ENCODE measurements around the gene UNC13D.
"Not testable (repeated sequence)": the region's sequence is repeated elsewhere in the genome, so short reads cannot be mapped to it uniquely, and the experiment has no call there.

UNC13D gene

GRCh38 chr17:75875182-75875939 is 31.2 kb upstream of the UNC13D start:
- no peak for DNase-seq (ENCODE audit: low read depth in 2 of 3, low spot score in 2 of 3)

- no peak for DNase-seq (ENCODE audit: low read depth in 2 of 3, low spot score in 2 of 3)
These were observed 30.3 kb upstream of the UNC13D start for GRCh38 chr17:75874323-75875181.

- no peak for DNase-seq (ENCODE audit: low read depth in 2 of 3, low spot score in 2 of 3)
These were observed 29.6 kb upstream of the UNC13D start for GRCh38 chr17:75873587-75874322.

- DNase-seq (ENCODE audit: low read depth in 2 of 3, low spot score in 2 of 3) = no peak
These were observed 28.5 kb upstream of the UNC13D start for GRCh38 chr17:75872434-75873351.

GRCh38 chr17:75870228-75870627 is 26.0 kb upstream of the UNC13D start:
- not testable (repeated sequence) for DNase-seq (ENCODE audit: low read depth in 2 of 3, low spot score in 2 of 3)

- no peak for DNase-seq (ENCODE audit: low read depth in 2 of 3, low spot score in 2 of 3)
These were observed 25.3 kb upstream of the UNC13D start for GRCh38 chr17:75869282-75870141.

- not testable (repeated sequence) for DNase-seq (ENCODE audit: low read depth in 2 of 3, low spot score in 2 of 3)
These were observed 24.6 kb upstream of the UNC13D start for GRCh38 chr17:75868730-75869281.

GRCh38 chr17:75865404-75866188 is 21.4 kb upstream of the UNC13D start:
- not testable (repeated sequence) for DNase-seq (ENCODE audit: low read depth in 2 of 3, low spot score in 2 of 3)

GRCh38 chr17:75864887-75865286 is 20.7 kb upstream of the UNC13D start:
- not testable (repeated sequence) for DNase-seq (ENCODE audit: low read depth in 2 of 3, low spot score in 2 of 3)

GRCh38 chr17:75864448-75864871 is 20.3 kb upstream of the UNC13D start:
- peak in 1 of 3 experiments; percentile 14 for DNase-seq (ENCODE audit: low read depth in 2 of 3, low spot score in 2 of 3)

- no peak for DNase-seq (ENCODE audit: low read depth in 2 of 3, low spot score in 2 of 3)
These were observed 17.7 kb upstream of the UNC13D start for GRCh38 chr17:75861927-75862317.

- not testable (repeated sequence) for DNase-seq (ENCODE audit: low read depth in 2 of 3, low spot score in 2 of 3)
These were observed 15.2 kb upstream of the UNC13D start for GRCh38 chr17:75859358-75859757.

- peak in 1 of 3 experiments; percentile 42 for DNase-seq (ENCODE audit: low read depth in 2 of 3, low spot score in 2 of 3)
These were observed 12.0 kb upstream of the UNC13D start for GRCh38 chr17:75856062-75856756.

- peak; percentile 81 to 94 (median 92) for DNase-seq (ENCODE audit: low read depth in 2 of 3, low spot score in 2 of 3)
These were observed 11.3 kb upstream of the UNC13D start, which contains the start of gene WBP2 for GRCh38 chr17:75855310-75856061. WBP2 (minus strand) TSS chr17:75855335; CDS start chr17:75855297, 38 bp downstream.

- DNase-seq (ENCODE audit: low read depth in 2 of 3, low spot score in 2 of 3) = no peak
These were observed 10.7 kb upstream of the UNC13D start for GRCh38 chr17:75854881-75855309.

GRCh38 chr17:75854101-75854748 is 10.0 kb upstream of the UNC13D start:
- no peak for DNase-seq (ENCODE audit: low read depth in 2 of 3, low spot score in 2 of 3)
